GM19043 (cell line): ENCODE results near the gene SYT6.
"Not testable (repeated sequence)": the region's sequence is repeated elsewhere in the genome, so short reads cannot be mapped to it uniquely, and the experiment has no call there.

ENCODE experiments used
- ATAC-seq: cut with Tn5 transposase; IDR thresholded peaks from one replicate; pipeline ENCODE4 v1.9.1; 2021; ENCODE audit warnings: low read depth; ENCODE audit not compliant: unreplicated experiment

Gene SYT6

DNA sequence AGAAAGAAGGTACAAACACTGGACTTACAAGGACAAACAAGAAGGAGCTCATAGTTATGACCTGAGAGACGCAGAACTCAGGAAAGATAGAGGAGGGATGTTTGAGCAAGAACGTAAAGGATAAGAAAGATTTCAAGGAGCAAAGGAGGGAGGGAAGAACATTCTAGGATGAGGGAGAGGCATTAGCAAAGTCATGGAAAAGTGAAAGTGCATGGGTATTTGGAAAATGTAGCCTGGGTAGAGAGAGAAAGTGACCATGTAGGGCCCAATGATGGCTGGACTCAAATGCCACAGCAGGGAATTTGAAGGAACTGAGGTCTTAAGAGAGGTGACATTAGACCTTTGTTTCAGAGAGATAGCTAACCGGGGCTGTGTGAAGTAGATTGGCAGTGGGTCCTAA, 76.5 kb downstream of the SYT6 start:
- ATAC-seq, result no peak

DNA sequence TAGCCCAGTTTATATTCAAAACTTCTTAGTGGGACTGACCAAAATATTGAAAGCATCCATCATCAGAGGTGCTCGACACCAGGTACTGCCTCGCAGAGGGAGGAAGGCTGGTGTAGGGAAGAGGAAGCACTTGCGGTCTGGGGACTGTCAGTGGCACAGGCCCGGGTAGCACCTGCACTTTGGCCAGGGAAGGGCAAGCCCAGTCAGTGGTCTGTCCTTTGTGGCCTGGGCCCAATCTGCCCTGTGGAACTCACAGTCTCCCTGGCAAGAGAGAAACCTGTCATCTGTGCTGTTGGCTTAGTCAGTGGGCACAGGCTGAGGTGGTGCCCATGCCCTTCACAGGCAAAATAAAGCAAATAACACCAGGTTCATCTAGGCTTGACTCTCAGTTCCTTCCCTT, 77.4 kb downstream of the SYT6 start:
- ATAC-seq, result no peak

- ATAC-seq, result no peak
These were observed 78.0 kb downstream of the SYT6 start for GRCh38 chr1:114075546-114076242.

- ATAC-seq, result no peak
These were observed 78.6 kb downstream of the SYT6 start for GRCh38 chr1:114075105-114075504.

GRCh38 chr1:114072246-114072645, 81.4 kb downstream of the SYT6 start:
- ATAC-seq, result no peak

DNA sequence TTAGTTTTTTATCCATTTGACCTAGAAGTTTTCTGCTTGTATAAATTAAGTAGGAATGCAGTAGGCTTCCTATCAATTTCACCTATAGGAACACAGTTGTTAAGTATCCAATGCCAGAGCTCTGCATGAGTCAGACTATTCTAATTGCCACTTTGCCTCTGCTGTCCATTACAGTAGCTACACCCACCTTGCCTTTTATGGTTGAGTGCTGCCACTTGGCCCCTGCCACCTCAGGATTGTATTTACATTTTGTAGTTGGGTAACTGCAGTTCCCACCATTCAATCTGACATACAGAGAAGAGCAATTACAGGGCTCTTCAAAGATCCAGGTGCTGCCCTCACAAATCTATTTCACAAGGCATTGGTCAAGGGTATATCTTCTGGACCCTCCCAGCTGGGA, 83.9 kb downstream of the SYT6 start:
- ATAC-seq, result not testable (repeated sequence)

GRCh38 chr1:114068684-114069083, 85.0 kb downstream of the SYT6 start:
- not testable (repeated sequence) for ATAC-seq

GRCh38 chr1:114065671-114066070, 88.0 kb downstream of the SYT6 start:
- ATAC-seq, result not testable (repeated sequence)

- ATAC-seq, result no peak
These were observed 90.1 kb downstream of the SYT6 start for GRCh38 chr1:114063544-114063943.

DNA sequence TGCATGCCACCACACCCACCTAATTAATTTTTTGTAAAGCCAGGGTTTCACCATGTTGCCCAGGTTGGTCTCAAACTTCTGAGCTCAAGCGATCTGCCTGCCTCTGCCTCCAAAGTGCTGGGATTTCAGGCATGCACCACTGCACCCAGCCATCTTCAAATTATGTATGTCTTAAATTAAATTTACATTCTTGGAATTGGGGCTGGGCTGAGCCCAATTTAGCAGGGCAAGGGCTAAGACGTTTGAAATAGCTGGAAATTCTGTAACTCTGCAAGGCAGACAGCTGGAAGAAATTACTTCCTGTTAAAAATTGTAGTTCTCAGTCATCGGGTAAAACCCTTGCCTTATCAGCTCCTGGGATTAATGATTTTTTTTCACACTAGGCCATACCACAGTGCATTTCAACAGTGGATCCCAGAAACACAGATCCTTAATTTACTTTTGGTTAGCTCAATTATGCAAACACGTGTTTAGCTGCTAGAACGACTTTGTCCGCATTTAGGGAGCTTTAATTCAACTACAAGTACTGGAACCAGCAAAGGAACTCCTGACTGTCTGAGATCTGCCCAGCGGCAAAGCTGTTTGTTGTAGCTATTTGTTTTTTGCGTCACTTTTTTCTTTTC, 91.1 kb downstream of the SYT6 start:
- no peak for ATAC-seq

DNA sequence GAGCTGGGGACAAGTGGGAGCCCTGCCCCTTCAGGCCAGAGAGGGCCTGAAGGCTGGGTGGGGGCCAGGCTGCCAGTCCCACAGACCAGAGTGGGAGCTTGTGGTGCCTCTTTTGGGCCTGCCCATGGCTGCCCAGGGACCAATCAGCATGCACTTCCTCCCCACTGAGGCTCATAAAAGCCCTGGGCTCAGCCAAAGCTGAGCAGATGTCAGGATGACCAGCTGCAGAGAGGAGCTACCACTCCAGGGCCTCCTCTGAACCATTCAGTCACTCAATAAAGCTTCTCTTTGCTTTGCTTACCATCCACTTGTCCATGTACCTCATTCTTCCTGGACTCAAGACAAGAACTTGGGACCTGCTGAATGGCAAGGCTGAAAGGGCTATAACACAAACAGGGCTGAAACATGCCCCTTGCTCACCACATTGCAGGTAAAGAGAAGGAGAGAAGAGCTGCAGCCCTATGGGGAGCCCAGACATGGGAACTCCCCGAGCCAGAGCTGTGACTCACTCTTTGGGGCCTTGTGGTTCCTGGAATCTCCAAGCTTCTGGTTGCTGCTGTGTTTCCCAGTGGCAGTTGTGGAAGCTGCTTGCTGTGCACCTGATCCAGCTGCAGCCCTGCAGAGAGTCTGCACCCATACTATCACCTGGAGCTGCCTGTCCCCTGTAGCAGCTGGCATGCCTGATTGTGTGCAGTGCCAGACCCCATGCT, 92.4 kb downstream of the SYT6 start:
- ATAC-seq, result no peak

GRCh38 chr1:114058236-114058635, 95.4 kb downstream of the SYT6 start:
- not testable (repeated sequence) for ATAC-seq

- ATAC-seq, result no peak
These were observed 99.5 kb downstream of the SYT6 start for GRCh38 chr1:114054148-114054547.

- no peak for ATAC-seq
These were observed 105.4 kb downstream of the SYT6 start for GRCh38 chr1:114048232-114048631.

DNA sequence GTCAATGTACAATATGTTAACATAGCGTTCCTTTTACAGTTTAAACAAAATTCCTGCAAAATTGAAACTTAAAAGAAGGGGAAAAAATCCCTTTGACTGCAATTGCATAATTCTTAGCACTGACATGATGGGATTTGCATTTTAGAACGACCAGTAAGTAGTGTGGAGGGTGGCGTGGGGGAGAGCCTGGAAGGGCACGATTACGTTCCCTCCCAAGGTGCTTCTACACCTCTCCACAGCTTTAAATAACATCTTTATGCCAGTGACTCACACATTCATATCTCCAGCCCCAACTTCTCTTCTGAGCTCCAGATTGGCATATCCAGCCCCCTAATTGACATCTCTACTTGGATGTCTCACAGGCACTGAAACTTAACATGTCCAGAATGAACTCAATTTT, 110.1 kb downstream of the SYT6 start:
- ATAC-seq, result no peak

DNA sequence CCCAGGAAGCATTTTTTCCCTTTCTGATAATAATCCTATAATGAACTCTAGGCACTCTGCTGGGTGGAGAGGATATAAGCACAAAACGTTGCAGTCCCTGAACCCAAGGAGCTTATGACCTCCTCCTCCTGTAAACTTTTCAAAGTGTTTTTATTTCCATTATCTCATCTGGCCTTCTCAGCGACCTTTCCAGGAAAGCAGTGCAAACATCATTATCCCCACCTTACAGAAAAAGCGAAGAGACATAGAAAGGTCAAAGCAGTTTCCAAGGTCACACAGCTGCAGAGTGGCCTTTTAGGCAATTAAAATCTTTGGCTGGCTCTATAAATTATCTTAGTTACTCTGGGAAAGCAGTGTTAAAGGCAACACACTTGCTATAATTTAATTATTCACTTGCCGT, 110.6 kb downstream of the SYT6 start:
- no peak for ATAC-seq

DNA sequence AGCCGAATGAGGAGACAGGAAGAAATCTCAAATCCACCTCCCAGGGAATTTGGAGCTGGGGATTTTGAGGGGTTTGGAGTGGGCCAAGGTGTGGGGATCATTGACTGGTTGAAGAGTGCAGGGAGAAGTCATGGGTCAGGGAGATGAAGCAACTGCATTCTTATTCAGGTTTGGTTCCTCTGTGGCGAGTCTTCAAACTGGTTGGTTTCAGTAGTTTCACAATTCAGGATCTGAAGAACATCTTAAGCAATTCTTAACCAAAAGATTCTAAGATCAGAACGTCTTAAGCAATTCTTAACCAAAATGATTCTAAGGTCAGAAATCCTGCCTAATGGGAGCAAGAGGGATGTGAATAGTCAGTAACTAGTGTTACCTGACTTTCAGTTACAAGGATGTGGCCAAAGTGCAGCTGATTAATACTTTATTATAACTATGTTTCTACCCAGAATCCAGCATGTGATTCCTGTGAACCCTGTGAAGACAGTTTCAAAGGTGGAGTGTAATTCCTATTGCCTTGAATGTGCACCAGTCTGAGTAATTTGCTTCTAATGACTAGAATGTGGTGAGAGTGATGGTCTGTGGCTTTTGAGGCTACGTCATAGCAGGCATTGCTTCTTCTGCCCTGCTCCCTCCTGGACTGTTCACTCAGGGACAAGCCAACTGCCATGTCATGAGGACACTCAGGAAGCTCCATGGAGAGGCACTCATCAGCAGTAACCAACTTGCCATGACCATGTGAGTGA, 113.2 kb downstream of the SYT6 start:
- no peak for ATAC-seq
